ENCODE data around the gene SLC2A13. TPM values are rescaled to one million over a fixed set of nuclear protein-coding genes. Genes with fewer than 3 reads are reported as not detected.

SLC2A13 gene
- total RNA-seq, 4 donors from 2014 or later: 9.2 to 15.2 (median 13.9) TPM

- intact Hi-C loops (cut with DNase I; ENCODE audit: low total_unique reads): no loop called here
- TF ChIP-seq, protein P1, sequence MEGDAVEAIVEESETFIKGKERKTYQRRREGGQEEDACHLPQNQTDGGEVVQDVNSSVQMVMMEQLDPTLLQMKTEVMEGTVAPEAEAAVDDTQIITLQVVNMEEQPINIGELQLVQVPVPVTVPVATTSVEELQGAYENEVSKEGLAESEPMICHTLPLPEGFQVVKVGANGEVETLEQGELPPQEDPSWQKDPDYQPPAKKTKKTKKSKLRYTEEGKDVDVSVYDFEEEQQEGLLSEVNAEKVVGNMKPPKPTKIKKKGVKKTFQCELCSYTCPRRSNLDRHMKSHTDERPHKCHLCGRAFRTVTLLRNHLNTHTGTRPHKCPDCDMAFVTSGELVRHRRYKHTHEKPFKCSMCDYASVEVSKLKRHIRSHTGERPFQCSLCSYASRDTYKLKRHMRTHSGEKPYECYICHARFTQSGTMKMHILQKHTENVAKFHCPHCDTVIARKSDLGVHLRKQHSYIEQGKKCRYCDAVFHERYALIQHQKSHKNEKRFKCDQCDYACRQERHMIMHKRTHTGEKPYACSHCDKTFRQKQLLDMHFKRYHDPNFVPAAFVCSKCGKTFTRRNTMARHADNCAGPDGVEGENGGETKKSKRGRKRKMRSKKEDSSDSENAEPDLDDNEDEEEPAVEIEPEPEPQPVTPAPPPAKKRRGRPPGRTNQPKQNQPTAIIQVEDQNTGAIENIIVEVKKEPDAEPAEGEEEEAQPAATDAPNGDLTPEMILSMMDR (IDR thresholded peaks at IDR 0.05): no peak
- TF ChIP-seq POLR2A (IDR thresholded peaks at IDR 0.05): no peak
- no peak for DNase-seq (ENCODE audit: low spot score in 2 of 2)
- H3K4me3 ChIP-seq (ENCODE audit: low read depth, poor library complexity, severe bottlenecking): no peak overlapping the region
- WGBS, 2 donors: 44 to 56% methylated on average over 5 of the region's 5 CpGs
Measured at GRCh38 chr12:39975374-39975918, 130.4 kb downstream of the SLC2A13 start.

GRCh38 chr12:39972119-39972518, 133.8 kb downstream of the SLC2A13 start:
- intact Hi-C loops (cut with DNase I; ENCODE audit: low total_unique reads): no loop called here
- TF ChIP-seq, protein P1 (IDR thresholded peaks at IDR 0.05): no peak
- TF ChIP-seq POLR2A (IDR thresholded peaks at IDR 0.05): no peak
- no peak for DNase-seq (ENCODE audit: low spot score in 2 of 2)
- no peak overlapping the region for H3K4me3 ChIP-seq (ENCODE audit: low read depth, poor library complexity, severe bottlenecking)
- WGBS, 2 donors: 29 to 47% methylated on average over 1 of the region's 1 CpG

DNA sequence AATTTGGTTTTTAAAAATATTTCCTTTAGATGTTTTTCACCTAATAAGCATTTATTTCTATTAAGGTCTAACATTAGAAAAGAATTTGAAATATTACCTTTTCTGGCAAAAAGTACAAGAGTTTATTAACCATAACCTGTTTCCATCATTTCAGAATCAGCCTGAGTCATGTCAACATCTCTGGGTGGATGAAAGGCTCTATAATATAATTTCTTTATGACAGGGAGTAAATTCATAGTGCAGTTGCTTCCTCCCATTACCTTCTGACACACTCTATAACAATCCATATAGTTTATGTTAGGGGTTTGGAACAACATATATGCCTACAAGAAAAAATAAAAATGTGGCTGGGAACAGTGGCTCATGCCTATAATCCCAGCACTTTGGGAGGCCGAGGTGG, 134.5 kb downstream of the SLC2A13 start:
- WGBS, 2 donors: 82 to 93% methylated on average over 1 of the region's 1 CpG
- no peak overlapping the region for H3K4me3 ChIP-seq (ENCODE audit: low read depth, poor library complexity, severe bottlenecking)
- intact Hi-C loops (cut with DNase I; ENCODE audit: low total_unique reads): no loop called here
- TF ChIP-seq POLR2A (IDR thresholded peaks at IDR 0.05): no peak
- no peak for DNase-seq (ENCODE audit: low spot score in 2 of 2)

GRCh38 chr12:39966721-39967120, 139.2 kb downstream of the SLC2A13 start:
- no peak overlapping the region for H3K4me3 ChIP-seq (ENCODE audit: low read depth, poor library complexity, severe bottlenecking)
- TF ChIP-seq POLR2A (IDR thresholded peaks at IDR 0.05): no peak
- TF ChIP-seq, protein P1 (IDR thresholded peaks at IDR 0.05): no peak
- DNase-seq (ENCODE audit: low spot score in 2 of 2): no peak
- intact Hi-C loops (cut with DNase I; ENCODE audit: low total_unique reads): no loop called here
- WGBS, 2 donors: 56 to 79% methylated on average over 2 of the region's 2 CpGs

DNA sequence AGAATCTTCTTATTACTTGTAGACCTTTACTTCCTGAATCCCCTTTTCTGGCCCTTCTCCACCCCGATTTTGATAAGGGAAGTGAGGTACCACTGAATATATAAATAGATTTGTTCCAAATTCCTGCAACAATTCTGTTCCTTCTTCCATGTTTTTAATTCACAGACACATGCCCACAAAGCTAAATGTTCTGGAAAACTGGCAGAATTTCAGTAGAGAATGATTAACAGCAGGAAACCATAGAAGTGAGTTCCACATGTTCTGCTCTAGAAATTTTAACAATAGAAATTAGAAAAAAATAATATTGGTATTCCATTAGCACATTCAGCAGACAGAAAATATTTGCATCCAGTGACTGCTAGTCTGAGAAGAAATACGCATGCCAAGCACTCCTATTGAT, 139.6 kb downstream of the SLC2A13 start:
- intact Hi-C loops (cut with DNase I; ENCODE audit: low total_unique reads): no loop called here
- WGBS, 2 donors: 58 to 59% methylated on average over 2 of the region's 2 CpGs
- DNase-seq (ENCODE audit: low spot score in 2 of 2): no peak
- no peak overlapping the region for H3K4me3 ChIP-seq (ENCODE audit: low read depth, poor library complexity, severe bottlenecking)
- no peak for TF ChIP-seq POLR2A (IDR thresholded peaks at IDR 0.05)
- TF ChIP-seq, protein P1 (IDR thresholded peaks at IDR 0.05): no peak

GRCh38 chr12:39959467-39959866, 146.4 kb downstream of the SLC2A13 start:
- no peak for DNase-seq (ENCODE audit: low spot score in 2 of 2)
- no peak overlapping the region for H3K4me3 ChIP-seq (ENCODE audit: low read depth, poor library complexity, severe bottlenecking)
- 70 to 75% methylated on average over 2 of the region's 2 CpGs for WGBS, 2 donors
- intact Hi-C loops (cut with DNase I; ENCODE audit: low total_unique reads): no loop called here
- no peak for TF ChIP-seq POLR2A (IDR thresholded peaks at IDR 0.05)
- TF ChIP-seq, protein P1 (IDR thresholded peaks at IDR 0.05): no peak

Measured in lower leg skin (tissue), 4 donors.